Gastrocnemius medialis (tissue), 4 donors: Measurements from ENCODE around the gene SIGLEC9.

Experiments
- CTCF ChIP-seq, 5 experiments: fragments of 450-650 bp in 3 of 5; fragments of 200-600 bp in 2 of 5; sonication (generic) in 2 of 5; IDR thresholded peaks in 4 of 5; conservative IDR thresholded peaks in 1 of 5; 1 replicate in 4 of 5; 2 replicates in 1 of 5; pipeline ENCODE4 v1.5.1; 2016 to 2019; ENCODE audit warnings: antibody characterized with exemption in 5 of 5, mild to moderate bottlenecking in 3 of 5, moderate library complexity in 3 of 5
- POLR2A ChIP-seq, 2 donors: fragments of 450-650 bp; IDR thresholded peaks; one replicate each; pipeline ENCODE4 v1.6.1; 2017; ENCODE audit warnings: antibody characterized with exemption in 2 of 2, mild to moderate bottlenecking in 2 of 2, moderate library complexity in 2 of 2

- no peak for TF ChIP-seq CTCF (IDR thresholded peaks at IDR 0.05 in 4 of 5, conservative IDR thresholded peaks at IDR 0.05 in 1 of 5)
- TF ChIP-seq POLR2A (IDR thresholded peaks at IDR 0.05): no peak
Observed at GRCh38 chr19:51100601-51101000, 24.1 kb upstream of the SIGLEC9 start.
